GM12892 (cell line): ENCODE measurements around the gene FBXW7.

Experiments used
- POLR2A ChIP-seq: IDR thresholded peaks from 2 replicates; pipeline ENCODE4 v1.6.1; 2011; ENCODE audit warnings: low read depth, low read length, control low read depth
- POLR2AphosphoS5 ChIP-seq: IDR thresholded peaks from 2 replicates; pipeline ENCODE4 v1.6.1; 2011; ENCODE audit warnings: low read depth, low read length, control low read depth

DNA sequence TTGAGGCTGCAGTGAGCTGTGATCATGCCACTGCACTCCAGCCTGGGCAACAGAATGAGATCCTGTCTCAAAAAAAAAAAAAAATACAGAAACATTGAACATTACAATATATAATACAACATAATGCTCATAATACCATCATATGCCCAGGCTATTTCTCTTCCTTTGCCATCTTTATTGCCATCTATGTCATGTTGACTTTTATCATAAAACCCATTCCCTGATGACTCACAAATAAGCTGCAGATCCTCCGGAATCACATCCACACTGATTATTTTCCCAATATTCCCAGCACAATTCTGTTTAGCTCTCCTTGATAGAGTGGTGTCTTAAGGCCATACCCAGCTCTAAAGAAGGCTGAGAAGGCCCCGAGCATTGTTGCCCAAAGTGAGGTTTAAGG, 9.2 kb upstream of the FBXW7 start:
- TF ChIP-seq POLR2A = no peak
- no peak for TF ChIP-seq POLR2AphosphoS5
